ENCODE results near the gene CYP2B6. TPM values are rescaled to one million over a fixed set of nuclear protein-coding genes. Genes with fewer than 3 reads are reported as not detected.

The CYP2B6 gene
- total RNA-seq, 2 donors from 2014 or later, result not detected

DNA sequence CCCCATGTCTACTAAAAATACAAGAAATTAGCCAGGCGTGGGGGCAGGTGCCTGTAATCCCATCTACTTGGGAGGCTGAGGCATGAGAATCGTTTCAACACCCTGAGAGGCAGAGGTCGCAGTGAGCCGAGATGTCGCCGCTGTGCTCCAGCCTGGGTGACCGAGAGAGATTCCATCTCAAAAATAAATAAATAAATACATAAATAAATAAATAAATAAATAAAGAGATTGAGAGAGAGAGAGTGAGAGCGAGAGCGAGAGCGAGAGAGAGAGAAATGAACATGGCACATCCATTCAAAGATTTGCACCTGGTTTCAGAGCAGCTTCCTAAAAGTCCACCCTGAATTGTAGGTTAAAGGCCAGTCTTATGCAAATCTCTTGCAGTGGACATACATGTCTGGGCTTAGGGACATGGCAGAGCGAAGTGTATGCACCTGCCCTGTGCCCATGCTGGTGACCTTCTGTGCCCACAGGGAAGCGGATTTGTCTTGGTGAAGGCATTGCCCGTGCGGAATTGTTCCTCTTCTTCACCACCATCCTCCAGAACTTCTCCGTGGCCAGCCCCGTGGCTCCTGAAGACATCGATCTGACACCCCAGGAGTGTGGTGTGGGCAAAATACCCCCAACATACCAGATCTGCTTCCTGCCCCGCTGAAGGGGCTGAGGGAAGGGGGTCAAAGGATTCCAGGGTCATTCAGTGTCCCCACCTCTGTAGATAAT lies 42.3 kb upstream of the CYP2B6 start:
- DNase-seq (ENCODE audit: low spot score), result no peak
- Histone ChIP-seq H3K27ac (no peak overlapping the region), H3K4me3 (no peak overlapping the region), H3K36me3 (no peaks in the 10 kb centered on the region), H3K27me3 (replicated peaks; ENCODE audit: insufficient read depth) (no peaks in the 10 kb centered on the region), H3K9me3 (no peaks in the 10 kb centered on the region), H3K4me1 (replicated peaks) (no peaks in the 10 kb centered on the region)
- 95% methylated on average over 18 of the region's 18 CpGs for WGBS
- intact Hi-C loops (cut with DNase I), result no loop called here
- TF ChIP-seq POLR2A (IDR thresholded peaks at IDR 0.05), result no peak
- TF ChIP-seq, protein P1, sequence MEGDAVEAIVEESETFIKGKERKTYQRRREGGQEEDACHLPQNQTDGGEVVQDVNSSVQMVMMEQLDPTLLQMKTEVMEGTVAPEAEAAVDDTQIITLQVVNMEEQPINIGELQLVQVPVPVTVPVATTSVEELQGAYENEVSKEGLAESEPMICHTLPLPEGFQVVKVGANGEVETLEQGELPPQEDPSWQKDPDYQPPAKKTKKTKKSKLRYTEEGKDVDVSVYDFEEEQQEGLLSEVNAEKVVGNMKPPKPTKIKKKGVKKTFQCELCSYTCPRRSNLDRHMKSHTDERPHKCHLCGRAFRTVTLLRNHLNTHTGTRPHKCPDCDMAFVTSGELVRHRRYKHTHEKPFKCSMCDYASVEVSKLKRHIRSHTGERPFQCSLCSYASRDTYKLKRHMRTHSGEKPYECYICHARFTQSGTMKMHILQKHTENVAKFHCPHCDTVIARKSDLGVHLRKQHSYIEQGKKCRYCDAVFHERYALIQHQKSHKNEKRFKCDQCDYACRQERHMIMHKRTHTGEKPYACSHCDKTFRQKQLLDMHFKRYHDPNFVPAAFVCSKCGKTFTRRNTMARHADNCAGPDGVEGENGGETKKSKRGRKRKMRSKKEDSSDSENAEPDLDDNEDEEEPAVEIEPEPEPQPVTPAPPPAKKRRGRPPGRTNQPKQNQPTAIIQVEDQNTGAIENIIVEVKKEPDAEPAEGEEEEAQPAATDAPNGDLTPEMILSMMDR (IDR thresholded peaks at IDR 0.05), result no peak
- TF ChIP-seq POLR2AphosphoS5 (IDR thresholded peaks at IDR 0.05), result no peak

DNA sequence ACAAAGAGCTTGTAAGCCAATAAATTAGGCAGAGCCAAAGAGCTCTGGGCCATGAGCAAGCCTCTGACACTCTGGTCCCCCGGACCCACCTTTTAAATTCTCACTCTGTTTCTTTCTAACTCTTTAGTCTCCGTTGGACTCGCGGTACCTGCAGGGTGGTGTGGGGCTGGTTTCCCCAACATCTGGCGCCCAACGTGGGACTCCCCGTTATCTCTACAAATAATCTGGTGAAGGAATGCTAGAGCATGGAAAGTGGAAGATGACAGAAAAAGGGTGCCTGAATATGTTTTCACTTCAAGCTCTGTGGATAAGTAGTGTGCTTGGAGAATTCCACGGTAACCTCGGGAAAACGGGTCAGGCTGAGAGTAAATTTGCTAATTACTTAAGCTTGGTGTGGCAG lies 36.5 kb upstream of the CYP2B6 start:
- no peak for DNase-seq (ENCODE audit: low spot score)
- TF ChIP-seq POLR2A (IDR thresholded peaks at IDR 0.05), result no peak
- Histone ChIP-seq H3K4me1 (replicated peaks) (no peaks in the 10 kb centered on the region), H3K36me3 (no peaks in the 10 kb centered on the region), H3K27ac (no peak overlapping the region), H3K9me3 (no peaks in the 10 kb centered on the region), H3K4me3 (no peak overlapping the region), H3K27me3 (replicated peaks; ENCODE audit: insufficient read depth) (no peaks in the 10 kb centered on the region)
- intact Hi-C loops (cut with DNase I), result no loop called here
- WGBS, result 85% methylated on average over 10 of the region's 10 CpGs

DNA sequence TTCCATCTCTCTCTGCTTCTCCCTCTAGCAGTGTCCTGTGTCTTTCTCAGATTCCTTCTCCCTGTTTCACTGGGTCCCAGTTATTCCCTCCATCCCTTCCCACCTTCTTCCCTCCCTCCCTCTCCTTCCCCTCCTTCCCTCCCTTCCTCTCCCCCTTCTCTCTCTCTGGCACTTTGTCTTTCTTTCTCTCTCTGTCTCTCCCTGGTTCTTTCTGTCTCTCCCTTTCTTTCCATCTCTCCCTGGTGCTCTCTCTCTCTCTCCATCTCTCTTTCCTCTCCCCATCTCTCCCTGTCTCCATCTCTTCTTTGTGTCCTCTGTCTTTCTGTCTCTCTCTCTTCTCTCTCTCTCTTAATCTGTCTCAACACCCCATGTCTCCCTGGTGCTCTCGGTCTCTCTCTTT lies 31.7 kb upstream of the CYP2B6 start:
- TF ChIP-seq POLR2A (IDR thresholded peaks at IDR 0.05) (no peak), POLR2AphosphoS5 (IDR thresholded peaks at IDR 0.05) (no peak)
- TF ChIP-seq, protein P1 (IDR thresholded peaks at IDR 0.05), result no peak
- Histone ChIP-seq H3K27ac (no peak overlapping the region), H3K27me3 (replicated peaks; ENCODE audit: insufficient read depth) (no peaks in the 10 kb centered on the region), H3K36me3 (no peaks in the 10 kb centered on the region), H3K9me3 (no peaks in the 10 kb centered on the region), H3K4me1 (replicated peaks) (no peaks in the 10 kb centered on the region), H3K4me3 (no peak overlapping the region)
- no peak for DNase-seq (ENCODE audit: low spot score)
- WGBS, result 93% methylated on average over 1 of the region's 1 CpG
- intact Hi-C loops (cut with DNase I), result no loop called here

DNA sequence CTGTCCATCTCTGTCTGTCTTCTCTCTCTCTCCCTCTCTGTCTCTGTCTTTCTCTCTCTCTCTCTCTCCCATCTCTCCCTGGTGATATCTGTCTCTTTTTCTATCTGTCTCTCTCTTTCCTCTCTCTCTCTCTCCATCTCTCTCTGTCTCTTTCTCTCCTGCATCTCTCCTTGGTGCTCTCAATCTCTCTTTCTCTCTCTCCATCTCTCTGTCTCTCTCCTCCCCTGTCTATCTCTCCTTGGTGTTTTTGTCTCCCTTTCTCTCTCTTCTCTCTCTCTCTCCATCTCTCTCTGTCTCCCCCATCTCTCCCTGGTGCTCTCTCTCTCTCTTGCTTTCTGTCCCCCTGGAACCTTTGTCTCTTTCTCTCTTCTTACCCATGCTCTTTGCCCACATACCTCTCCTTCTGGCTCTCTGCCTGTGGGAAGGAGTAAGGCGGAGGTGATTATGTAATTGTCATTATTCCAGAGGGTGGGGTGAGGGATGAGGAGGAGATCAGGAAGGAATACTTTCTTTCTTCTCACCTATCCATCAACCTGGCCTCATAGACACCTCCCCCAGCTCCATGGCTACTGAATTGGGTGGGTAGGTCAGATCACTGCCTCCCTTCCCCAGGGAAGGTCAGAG lies 30.9 kb upstream of the CYP2B6 start:
- H3K36me3 ChIP-seq, result no peaks in the 10 kb centered on the region
- intact Hi-C loops (cut with DNase I), result no loop called here
- 48% methylated on average over 1 of the region's 1 CpG for WGBS
- no peaks in the 10 kb centered on the region for H3K4me1 ChIP-seq (replicated peaks)
- H3K9me3 ChIP-seq, result no peaks in the 10 kb centered on the region
- H3K4me3 ChIP-seq, result no peak overlapping the region
- H3K27me3 ChIP-seq (replicated peaks; ENCODE audit: insufficient read depth), result no peaks in the 10 kb centered on the region
- H3K27ac ChIP-seq, result no peak overlapping the region
- TF ChIP-seq POLR2AphosphoS5 (IDR thresholded peaks at IDR 0.05) (no peak), POLR2A (IDR thresholded peaks at IDR 0.05) (no peak)
- TF ChIP-seq, protein P1 (IDR thresholded peaks at IDR 0.05), result no peak
- no peak for DNase-seq (ENCODE audit: low spot score)

DNA sequence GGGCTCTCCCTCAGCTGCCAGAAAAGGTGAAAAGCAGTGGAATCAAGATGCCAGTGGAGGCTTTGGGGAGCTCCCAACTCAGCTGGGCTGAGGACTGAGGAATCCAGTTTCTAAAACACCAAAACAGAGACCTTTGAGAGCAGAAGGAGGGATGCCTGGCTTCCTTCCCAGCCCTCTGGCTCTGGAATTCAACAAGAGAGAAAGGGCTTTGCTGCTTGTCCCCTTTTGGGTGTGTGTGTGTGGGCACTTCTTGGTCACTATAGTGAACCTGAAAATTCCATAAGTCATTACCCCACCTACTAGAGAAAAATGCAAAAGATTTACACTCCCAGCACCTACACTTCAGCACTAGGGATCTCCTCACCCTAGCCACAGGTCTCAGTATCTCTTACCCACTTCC lies 30.3 kb upstream of the CYP2B6 start:
- TF ChIP-seq POLR2A (IDR thresholded peaks at IDR 0.05) (no peak), POLR2AphosphoS5 (IDR thresholded peaks at IDR 0.05) (no peak)
- TF ChIP-seq, protein P1 (IDR thresholded peaks at IDR 0.05), result no peak
- intact Hi-C loops (cut with DNase I), result no loop called here
- Histone ChIP-seq H3K36me3 (no peaks in the 10 kb centered on the region), H3K4me1 (replicated peaks) (no peaks in the 10 kb centered on the region), H3K9me3 (no peaks in the 10 kb centered on the region), H3K4me3 (no peak overlapping the region), H3K27ac (no peak overlapping the region), H3K27me3 (replicated peaks; ENCODE audit: insufficient read depth) (no peaks in the 10 kb centered on the region)
- DNase-seq (ENCODE audit: low spot score), result no peak

All from prostate gland (tissue), 2 donors.